ENCODE results near the gene MAST4. TPM values are rescaled to one million over a fixed set of nuclear protein-coding genes. Genes with fewer than 3 reads are reported as not detected.

MAST4 gene
- polyA plus RNA-seq, 1 donor (not counting 4 experiments of a cell fraction or from before 2014, with no cell fraction given) = 19.8 TPM

- Histone ChIP-seq H3K9ac (ENCODE audit: control insufficient read depth, extremely low read depth, insufficient read depth, low read length) (no peak overlapping the region), H2AFZ (ENCODE audit: control insufficient read depth, low read length) (peak overlapping the region; percentile 27), H3K4me3 (ENCODE audit: control insufficient read depth in 2 of 3, extremely low read depth in 1 of 3, insufficient read depth in 2 of 3, low read depth in 1 of 3, low read length in 3 of 3) (no peak overlapping the region), H3K9me1 (ENCODE audit: control insufficient read depth, extremely low read depth, insufficient read depth, low read length) (no peaks in the 10 kb centered on the region), H4K20me1 (ENCODE audit: control insufficient read depth, extremely low read depth, insufficient read depth, low read length) (no peaks in the 10 kb centered on the region), H3K4me2 (ENCODE audit: control insufficient read depth, extremely low read depth, insufficient read depth, low read depth, low read length) (no peak overlapping the region), H3K27ac (ENCODE audit: control insufficient read depth, insufficient read depth, low read length) (no peak overlapping the region), H3K27me3 (ENCODE audit: control insufficient read depth, extremely low read depth, insufficient read depth, low read length) (no peaks in the 10 kb centered on the region), H3K36me3 (ENCODE audit: control insufficient read depth in 2 of 2, extremely low read depth in 1 of 2, insufficient read depth in 2 of 2, low read length in 2 of 2) (no peaks in the 10 kb centered on the region), H3K79me2 (ENCODE audit: control insufficient read depth, insufficient read depth, low read length) (no peaks in the 10 kb centered on the region), H3K9me3 (ENCODE audit: control insufficient read depth, low read depth, low read length) (no peaks in the 10 kb centered on the region), H3K4me1 (ENCODE audit: control insufficient read depth, extremely low read depth, insufficient read depth, low read length) (no peaks in the 10 kb centered on the region)
- DNase-seq (ENCODE audit: low read depth, low spot score) = no peak
- TF ChIP-seq EZH2 (IDR thresholded peaks at IDR 0.05; ENCODE audit: low read length) (no peak), CTCF (optimal IDR thresholded peaks at IDR 0.05 in 1 of 3, IDR thresholded peaks at IDR 0.05 in 1 of 3, conservative IDR thresholded peaks at IDR 0.05 in 1 of 3; ENCODE audit: extremely low read depth in 1 of 3, insufficient read depth in 2 of 3, low read length in 3 of 3) (no peak)
- dilution Hi-C loops (cut with MboI; ENCODE audit: extremely low pct_ligation_motif_present, low sequenced_read_pairs) = no loop called here
- FAIRE-seq = peak; percentile 46
These were observed 597.2 kb downstream of the MAST4 start for GRCh38 chr5:67193439-67193807.

GRCh38 chr5:67194166-67194565 lies 598.0 kb downstream of the MAST4 start:
- H3K9me1 ChIP-seq (ENCODE audit: control insufficient read depth, extremely low read depth, insufficient read depth, low read length) = no peaks in the 10 kb centered on the region
- no peaks in the 10 kb centered on the region for H3K27me3 ChIP-seq (ENCODE audit: control insufficient read depth, extremely low read depth, insufficient read depth, low read length)
- H3K79me2 ChIP-seq (ENCODE audit: control insufficient read depth, insufficient read depth, low read length) = no peaks in the 10 kb centered on the region
- H3K4me3 ChIP-seq (ENCODE audit: control insufficient read depth in 2 of 3, extremely low read depth in 1 of 3, insufficient read depth in 2 of 3, low read depth in 1 of 3, low read length in 3 of 3) = no peak overlapping the region
- dilution Hi-C loops (cut with MboI; ENCODE audit: extremely low pct_ligation_motif_present, low sequenced_read_pairs) = no loop called here
- H3K4me1 ChIP-seq (ENCODE audit: control insufficient read depth, extremely low read depth, insufficient read depth, low read length) = no peaks in the 10 kb centered on the region
- no peak for TF ChIP-seq EZH2 (IDR thresholded peaks at IDR 0.05; ENCODE audit: low read length)
- no peak for TF ChIP-seq CTCF (optimal IDR thresholded peaks at IDR 0.05 in 1 of 3, IDR thresholded peaks at IDR 0.05 in 1 of 3, conservative IDR thresholded peaks at IDR 0.05 in 1 of 3; ENCODE audit: extremely low read depth in 1 of 3, insufficient read depth in 2 of 3, low read length in 3 of 3)
- FAIRE-seq (no peak), DNase-seq (ENCODE audit: low read depth, low spot score) (no peak)
- no peak overlapping the region for H3K27ac ChIP-seq (ENCODE audit: control insufficient read depth, insufficient read depth, low read length)
- no peak overlapping the region for H3K9ac ChIP-seq (ENCODE audit: control insufficient read depth, extremely low read depth, insufficient read depth, low read length)
- H2AFZ ChIP-seq (ENCODE audit: control insufficient read depth, low read length) = no peak overlapping the region
- H3K36me3 ChIP-seq (ENCODE audit: control insufficient read depth in 2 of 2, extremely low read depth in 1 of 2, insufficient read depth in 2 of 2, low read length in 2 of 2) = no peaks in the 10 kb centered on the region
- H3K9me3 ChIP-seq (ENCODE audit: control insufficient read depth, low read depth, low read length) = no peaks in the 10 kb centered on the region
- H3K4me2 ChIP-seq (ENCODE audit: control insufficient read depth, extremely low read depth, insufficient read depth, low read depth, low read length) = no peak overlapping the region
- no peaks in the 10 kb centered on the region for H4K20me1 ChIP-seq (ENCODE audit: control insufficient read depth, extremely low read depth, insufficient read depth, low read length)

All from keratinocyte (primary cell).